WTC11 (cell line): ENCODE data around the gene TERT. TPM values are rescaled to one million over a fixed set of nuclear protein-coding genes. Genes with fewer than 3 reads are reported as not detected.

Experiments
- ATAC-seq: fragments of 200-7000 bp; cut with Tn5 transposase; 2 replicates; pipeline ENCODE4 v1.10.0; 2021; ENCODE audit warnings: mild to moderate bottlenecking, moderate library complexity
- CTCF ChIA-PET: fragments of 300-600 bp; sonication (Branson Sonifier 250); formaldehyde crosslinking; loops from one replicate; lab custom pipeline; 2021; ENCODE audit warnings: antibody characterized with exemption; lab: Charles Lee
- POLR2A ChIA-PET: fragments of 350-600 bp; sonication (Branson Sonifier 250); formaldehyde crosslinking; loops from one replicate; lab custom pipeline; 2021; ENCODE audit warnings: antibody characterized with exemption; lab: Charles Lee
- DNase-seq: peaks from one replicate; pipeline ENCODE4 v3.0.0; 2021; ENCODE audit warnings: low spot score
- H3K27ac Mint-ChIP-seq: 2 replicates; pipeline ENCODE4 v1.8.0; 2021; ENCODE audit warnings: mixed read lengths
- H3K27me3 Mint-ChIP-seq: 2 replicates; pipeline ENCODE4 v1.8.0; 2021; ENCODE audit warnings: low read depth, mild to moderate bottlenecking, moderate library complexity, mixed read lengths
- H3K36me3 Mint-ChIP-seq: 2 replicates; pipeline ENCODE4 v1.8.0; 2021; ENCODE audit warnings: mixed read lengths
- H3K4me1 Mint-ChIP-seq: 2 replicates; pipeline ENCODE4 v1.8.0; 2022; ENCODE audit warnings: mixed read lengths
- H3K4me3 Mint-ChIP-seq: 2 replicates; pipeline ENCODE4 v1.8.0; 2021; ENCODE audit warnings: mild to moderate bottlenecking, moderate library complexity, mixed read lengths
- H3K9me3 Mint-ChIP-seq: 2 replicates; pipeline ENCODE4 v1.8.0; 2021; ENCODE audit warnings: mixed read lengths
- OVOL2 ChIP-seq: fragments of 250-450 bp; sonication (Bioruptor Pico); IDR thresholded peaks from 2 replicates; pipeline ENCODE4 v1.9.0; 2021; ENCODE audit warnings: mild to moderate bottlenecking, borderline replicate concordance
- RELA ChIP-seq: sonication (generic); formaldehyde crosslinking; IDR thresholded peaks from 2 replicates; pipeline ENCODE4 v1.8.1; 2022; ENCODE audit warnings: missing genetic modification reagents, mild to moderate bottlenecking, borderline replicate concordance
- ZNF121 ChIP-seq: sonication (generic); formaldehyde crosslinking; IDR thresholded peaks from 2 replicates; pipeline ENCODE4 v1.8.0; 2023; ENCODE audit warnings: missing genetic modification reagents
- ZNF317 ChIP-seq: sonication (generic); formaldehyde crosslinking; IDR thresholded peaks from 2 replicates; pipeline ENCODE4 v1.8.1; 2023; ENCODE audit warnings: low read depth, mild to moderate bottlenecking, moderate library complexity, missing genetic modification reagents, borderline replicate concordance
- total RNA-seq: library from RNA; stranded (reverse); gene quantifications from 3 replicates; pipeline ENCODE4 v1.2.3, GENCODE V29; 2021
- TF ChIP-seq, protein P1 (sequence below): sonication (generic); formaldehyde crosslinking; IDR thresholded peaks from 2 replicates; pipeline ENCODE4 v1.8.0; 2022; ENCODE audit warnings: missing genetic modification reagents
- TF ChIP-seq, protein P2 (sequence below): sonication (generic); formaldehyde crosslinking; IDR thresholded peaks from 2 replicates; pipeline ENCODE4 v1.8.0; 2023; ENCODE audit warnings: mild to moderate bottlenecking, missing genetic modification reagents
- TF ChIP-seq, protein P3 (sequence below): sonication (generic); formaldehyde crosslinking; IDR thresholded peaks from 2 replicates; pipeline ENCODE4 v1.8.1; 2022; ENCODE audit warnings: missing genetic modification reagents, borderline replicate concordance
- TF ChIP-seq, protein P4 (sequence below): fragments of 200-600 bp; IDR thresholded peaks from 2 replicates; pipeline ENCODE4 v1.8.0; 2022; ENCODE audit warnings: antibody characterized with exemption
- TF ChIP-seq, protein P5 (sequence below): fragments of 250-450 bp; sonication (Bioruptor Pico); IDR thresholded peaks from 2 replicates; pipeline ENCODE4 v1.9.0; 2021; ENCODE audit warnings: moderate library complexity, mild to moderate bottlenecking, inconsistent platforms, borderline replicate concordance
- TF ChIP-seq, protein P6 (sequence below): sonication (generic); formaldehyde crosslinking; IDR thresholded peaks from 2 replicates; pipeline ENCODE4 v1.8.0; 2022; ENCODE audit warnings: mild to moderate bottlenecking, missing genetic modification reagents
- TF ChIP-seq, protein P7 (sequence below): sonication (generic); formaldehyde crosslinking; conservative IDR thresholded peaks from 2 replicates; pipeline ENCODE4 v1.8.1; 2023; ENCODE audit warnings: mild to moderate bottlenecking, low read depth, missing genetic modification reagents, moderate library complexity

Gene TERT
- total RNA-seq, 1 experiment from 2014 or later = 42.9 TPM

DNA sequence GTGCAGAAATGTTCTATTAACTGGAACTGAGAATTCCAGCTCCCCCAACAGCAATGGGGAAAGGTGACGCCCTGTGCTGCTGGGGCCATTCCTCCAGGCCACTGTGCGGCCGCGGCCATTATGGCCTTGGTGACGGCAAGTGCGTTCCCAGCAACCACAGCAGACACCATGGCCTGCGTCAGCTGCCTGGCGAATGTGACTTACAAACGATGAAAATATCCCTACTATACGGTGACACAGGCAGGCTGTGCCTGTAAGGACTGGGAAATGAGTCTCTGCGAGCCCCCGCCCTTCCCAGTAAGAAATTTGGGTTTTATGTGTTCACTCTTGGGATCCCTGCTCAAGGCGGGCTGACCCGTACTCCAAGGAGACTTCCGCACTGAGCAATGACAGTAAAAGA, 29.4 kb upstream of the TERT start:
- H3K4me3 Mint-ChIP-seq = no peak overlapping the region
- peak overlapping the region; percentile 57; the same call in 1 of the 2 replicates for H3K27ac Mint-ChIP-seq
- no peaks in the 10 kb centered on the region for H3K27me3 Mint-ChIP-seq
- POLR2A ChIA-PET = no interaction called here
- peaks cover 9% of the 10 kb centered on the region for H3K9me3 Mint-ChIP-seq
- peaks cover 62% of the 10 kb centered on the region for H3K36me3 Mint-ChIP-seq
- DNase-seq (no peak), ATAC-seq (no peak)
- CTCF ChIA-PET = no interaction called here
- H3K4me1 Mint-ChIP-seq = peaks cover 4% of the 10 kb centered on the region; the same call in 1 of the 2 replicates
- TF ChIP-seq, protein P1, sequence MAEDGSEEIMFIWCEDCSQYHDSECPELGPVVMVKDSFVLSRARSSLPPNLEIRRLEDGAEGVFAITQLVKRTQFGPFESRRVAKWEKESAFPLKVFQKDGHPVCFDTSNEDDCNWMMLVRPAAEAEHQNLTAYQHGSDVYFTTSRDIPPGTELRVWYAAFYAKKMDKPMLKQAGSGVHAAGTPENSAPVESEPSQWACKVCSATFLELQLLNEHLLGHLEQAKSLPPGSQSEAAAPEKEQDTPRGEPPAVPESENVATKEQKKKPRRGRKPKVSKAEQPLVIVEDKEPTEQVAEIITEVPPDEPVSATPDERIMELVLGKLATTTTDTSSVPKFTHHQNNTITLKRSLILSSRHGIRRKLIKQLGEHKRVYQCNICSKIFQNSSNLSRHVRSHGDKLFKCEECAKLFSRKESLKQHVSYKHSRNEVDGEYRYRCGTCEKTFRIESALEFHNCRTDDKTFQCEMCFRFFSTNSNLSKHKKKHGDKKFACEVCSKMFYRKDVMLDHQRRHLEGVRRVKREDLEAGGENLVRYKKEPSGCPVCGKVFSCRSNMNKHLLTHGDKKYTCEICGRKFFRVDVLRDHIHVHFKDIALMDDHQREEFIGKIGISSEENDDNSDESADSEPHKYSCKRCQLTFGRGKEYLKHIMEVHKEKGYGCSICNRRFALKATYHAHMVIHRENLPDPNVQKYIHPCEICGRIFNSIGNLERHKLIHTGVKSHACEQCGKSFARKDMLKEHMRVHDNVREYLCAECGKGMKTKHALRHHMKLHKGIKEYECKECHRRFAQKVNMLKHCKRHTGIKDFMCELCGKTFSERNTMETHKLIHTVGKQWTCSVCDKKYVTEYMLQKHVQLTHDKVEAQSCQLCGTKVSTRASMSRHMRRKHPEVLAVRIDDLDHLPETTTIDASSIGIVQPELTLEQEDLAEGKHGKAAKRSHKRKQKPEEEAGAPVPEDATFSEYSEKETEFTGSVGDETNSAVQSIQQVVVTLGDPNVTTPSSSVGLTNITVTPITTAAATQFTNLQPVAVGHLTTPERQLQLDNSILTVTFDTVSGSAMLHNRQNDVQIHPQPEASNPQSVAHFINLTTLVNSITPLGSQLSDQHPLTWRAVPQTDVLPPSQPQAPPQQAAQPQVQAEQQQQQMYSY = no peak
- TF ChIP-seq, protein P2, sequence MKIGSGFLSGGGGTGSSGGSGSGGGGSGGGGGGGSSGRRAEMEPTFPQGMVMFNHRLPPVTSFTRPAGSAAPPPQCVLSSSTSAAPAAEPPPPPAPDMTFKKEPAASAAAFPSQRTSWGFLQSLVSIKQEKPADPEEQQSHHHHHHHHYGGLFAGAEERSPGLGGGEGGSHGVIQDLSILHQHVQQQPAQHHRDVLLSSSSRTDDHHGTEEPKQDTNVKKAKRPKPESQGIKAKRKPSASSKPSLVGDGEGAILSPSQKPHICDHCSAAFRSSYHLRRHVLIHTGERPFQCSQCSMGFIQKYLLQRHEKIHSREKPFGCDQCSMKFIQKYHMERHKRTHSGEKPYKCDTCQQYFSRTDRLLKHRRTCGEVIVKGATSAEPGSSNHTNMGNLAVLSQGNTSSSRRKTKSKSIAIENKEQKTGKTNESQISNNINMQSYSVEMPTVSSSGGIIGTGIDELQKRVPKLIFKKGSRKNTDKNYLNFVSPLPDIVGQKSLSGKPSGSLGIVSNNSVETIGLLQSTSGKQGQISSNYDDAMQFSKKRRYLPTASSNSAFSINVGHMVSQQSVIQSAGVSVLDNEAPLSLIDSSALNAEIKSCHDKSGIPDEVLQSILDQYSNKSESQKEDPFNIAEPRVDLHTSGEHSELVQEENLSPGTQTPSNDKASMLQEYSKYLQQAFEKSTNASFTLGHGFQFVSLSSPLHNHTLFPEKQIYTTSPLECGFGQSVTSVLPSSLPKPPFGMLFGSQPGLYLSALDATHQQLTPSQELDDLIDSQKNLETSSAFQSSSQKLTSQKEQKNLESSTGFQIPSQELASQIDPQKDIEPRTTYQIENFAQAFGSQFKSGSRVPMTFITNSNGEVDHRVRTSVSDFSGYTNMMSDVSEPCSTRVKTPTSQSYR = no peak
- TF ChIP-seq, protein P3, sequence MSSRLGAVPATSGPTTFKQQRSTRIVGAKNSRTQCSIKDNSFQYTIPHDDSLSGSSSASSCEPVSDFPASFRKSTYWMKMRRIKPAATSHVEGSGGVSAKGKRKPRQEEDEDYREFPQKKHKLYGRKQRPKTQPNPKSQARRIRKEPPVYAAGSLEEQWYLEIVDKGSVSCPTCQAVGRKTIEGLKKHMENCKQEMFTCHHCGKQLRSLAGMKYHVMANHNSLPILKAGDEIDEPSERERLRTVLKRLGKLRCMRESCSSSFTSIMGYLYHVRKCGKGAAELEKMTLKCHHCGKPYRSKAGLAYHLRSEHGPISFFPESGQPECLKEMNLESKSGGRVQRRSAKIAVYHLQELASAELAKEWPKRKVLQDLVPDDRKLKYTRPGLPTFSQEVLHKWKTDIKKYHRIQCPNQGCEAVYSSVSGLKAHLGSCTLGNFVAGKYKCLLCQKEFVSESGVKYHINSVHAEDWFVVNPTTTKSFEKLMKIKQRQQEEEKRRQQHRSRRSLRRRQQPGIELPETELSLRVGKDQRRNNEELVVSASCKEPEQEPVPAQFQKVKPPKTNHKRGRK (CRISPR knock-in tag) = no peak
- TF ChIP-seq ZNF121 (CRISPR knock-in tag) = no peak

DNA sequence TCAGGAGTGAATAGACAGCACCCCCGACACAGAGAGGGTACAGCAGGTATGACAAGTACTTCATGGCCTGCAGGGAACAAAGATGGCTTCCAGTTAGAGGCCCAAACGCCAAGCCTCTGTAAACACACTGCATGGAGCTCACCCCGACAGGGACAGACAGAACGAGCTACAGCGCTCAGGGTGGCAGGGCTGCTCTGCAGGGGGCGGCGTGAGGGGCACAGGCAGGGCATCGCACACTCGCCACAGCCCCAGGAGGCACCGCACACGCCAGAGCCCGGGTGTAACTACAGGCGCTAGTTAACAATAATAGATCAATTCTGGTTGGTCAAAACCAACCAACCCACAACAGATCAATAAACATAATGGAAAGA, 28.9 kb upstream of the TERT start:
- CTCF ChIA-PET = no interaction called here
- DNase-seq (no peak), ATAC-seq (no peak)
- TF ChIP-seq RELA (CRISPR knock-in tag) = no peak
- no peak for TF ChIP-seq ZNF317 (CRISPR knock-in tag)
- TF ChIP-seq, protein P4, sequence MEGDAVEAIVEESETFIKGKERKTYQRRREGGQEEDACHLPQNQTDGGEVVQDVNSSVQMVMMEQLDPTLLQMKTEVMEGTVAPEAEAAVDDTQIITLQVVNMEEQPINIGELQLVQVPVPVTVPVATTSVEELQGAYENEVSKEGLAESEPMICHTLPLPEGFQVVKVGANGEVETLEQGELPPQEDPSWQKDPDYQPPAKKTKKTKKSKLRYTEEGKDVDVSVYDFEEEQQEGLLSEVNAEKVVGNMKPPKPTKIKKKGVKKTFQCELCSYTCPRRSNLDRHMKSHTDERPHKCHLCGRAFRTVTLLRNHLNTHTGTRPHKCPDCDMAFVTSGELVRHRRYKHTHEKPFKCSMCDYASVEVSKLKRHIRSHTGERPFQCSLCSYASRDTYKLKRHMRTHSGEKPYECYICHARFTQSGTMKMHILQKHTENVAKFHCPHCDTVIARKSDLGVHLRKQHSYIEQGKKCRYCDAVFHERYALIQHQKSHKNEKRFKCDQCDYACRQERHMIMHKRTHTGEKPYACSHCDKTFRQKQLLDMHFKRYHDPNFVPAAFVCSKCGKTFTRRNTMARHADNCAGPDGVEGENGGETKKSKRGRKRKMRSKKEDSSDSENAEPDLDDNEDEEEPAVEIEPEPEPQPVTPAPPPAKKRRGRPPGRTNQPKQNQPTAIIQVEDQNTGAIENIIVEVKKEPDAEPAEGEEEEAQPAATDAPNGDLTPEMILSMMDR = no peak
- no peak for TF ChIP-seq OVOL2 (CRISPR knock-in tag)
- peaks cover 58% of the 10 kb centered on the region for H3K36me3 Mint-ChIP-seq
- POLR2A ChIA-PET = no interaction called here
- peaks cover 4% of the 10 kb centered on the region; the same call in 1 of the 2 replicates for H3K4me1 Mint-ChIP-seq
- H3K9me3 Mint-ChIP-seq = peaks cover 7% of the 10 kb centered on the region
- H3K4me3 Mint-ChIP-seq = no peak overlapping the region
- H3K27me3 Mint-ChIP-seq = no peaks in the 10 kb centered on the region
- no peak overlapping the region for H3K27ac Mint-ChIP-seq

DNA sequence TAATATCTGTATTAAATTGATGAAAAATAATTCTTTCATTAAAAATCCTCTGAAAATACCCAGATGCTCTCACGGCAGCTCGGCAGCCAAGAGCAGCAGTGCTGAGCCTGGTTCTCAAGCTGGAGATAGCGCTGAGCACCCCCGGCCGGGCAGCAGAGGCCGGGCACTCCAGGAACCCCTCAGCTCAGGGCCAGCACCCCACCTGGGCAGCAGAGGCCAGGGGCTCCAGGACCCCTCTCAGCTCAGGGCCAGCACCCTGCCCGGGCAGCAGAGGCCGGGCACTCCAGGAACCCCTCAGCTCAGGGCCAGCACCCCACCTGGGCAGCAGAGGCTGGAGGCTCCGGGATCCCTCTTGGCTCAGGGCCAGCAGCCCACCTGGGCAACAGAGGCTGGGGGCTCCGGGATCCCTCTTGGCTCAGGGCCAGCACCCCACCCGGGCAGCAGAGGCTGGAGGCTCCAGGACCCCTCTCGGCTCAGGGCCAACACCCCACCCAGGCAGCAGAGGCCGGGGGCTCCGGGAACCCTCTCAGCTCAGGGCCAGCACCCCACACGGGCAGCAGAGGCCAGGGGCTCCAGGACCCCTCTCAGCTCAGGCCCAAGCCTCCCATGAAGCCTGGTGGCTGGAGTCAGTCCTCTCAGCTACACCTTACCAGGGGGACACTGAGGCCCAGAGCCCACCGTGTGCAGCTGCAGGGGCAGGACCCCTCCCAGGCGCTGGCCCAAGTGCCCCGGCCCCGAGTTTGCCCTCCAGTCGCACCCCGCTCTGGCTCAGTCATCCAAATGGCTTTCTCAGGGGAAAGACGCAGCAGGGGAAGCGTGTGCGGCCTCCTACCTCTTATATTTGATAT, 28.3 kb upstream of the TERT start:
- CTCF ChIA-PET = no interaction called here
- ATAC-seq (no peak), DNase-seq (no peak)
- no peaks in the 10 kb centered on the region for H3K27me3 Mint-ChIP-seq
- H3K9me3 Mint-ChIP-seq = peaks cover 1% of the 10 kb centered on the region
- peaks cover 56% of the 10 kb centered on the region for H3K36me3 Mint-ChIP-seq
- POLR2A ChIA-PET = no interaction called here
- no peak overlapping the region for H3K27ac Mint-ChIP-seq
- no peak overlapping the region for H3K4me3 Mint-ChIP-seq
- H3K4me1 Mint-ChIP-seq = no peaks in the 10 kb centered on the region
- TF ChIP-seq, protein P5, sequence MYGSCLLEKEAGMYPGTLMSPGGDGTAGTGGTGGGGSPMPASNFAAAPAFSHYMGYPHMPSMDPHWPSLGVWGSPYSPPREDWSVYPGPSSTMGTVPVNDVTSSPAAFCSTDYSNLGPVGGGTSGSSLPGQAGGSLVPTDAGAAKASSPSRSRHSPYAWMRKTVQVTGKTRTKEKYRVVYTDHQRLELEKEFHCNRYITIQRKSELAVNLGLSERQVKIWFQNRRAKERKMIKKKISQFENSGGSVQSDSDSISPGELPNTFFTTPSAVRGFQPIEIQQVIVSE = no peak
- TF ChIP-seq, protein P6, sequence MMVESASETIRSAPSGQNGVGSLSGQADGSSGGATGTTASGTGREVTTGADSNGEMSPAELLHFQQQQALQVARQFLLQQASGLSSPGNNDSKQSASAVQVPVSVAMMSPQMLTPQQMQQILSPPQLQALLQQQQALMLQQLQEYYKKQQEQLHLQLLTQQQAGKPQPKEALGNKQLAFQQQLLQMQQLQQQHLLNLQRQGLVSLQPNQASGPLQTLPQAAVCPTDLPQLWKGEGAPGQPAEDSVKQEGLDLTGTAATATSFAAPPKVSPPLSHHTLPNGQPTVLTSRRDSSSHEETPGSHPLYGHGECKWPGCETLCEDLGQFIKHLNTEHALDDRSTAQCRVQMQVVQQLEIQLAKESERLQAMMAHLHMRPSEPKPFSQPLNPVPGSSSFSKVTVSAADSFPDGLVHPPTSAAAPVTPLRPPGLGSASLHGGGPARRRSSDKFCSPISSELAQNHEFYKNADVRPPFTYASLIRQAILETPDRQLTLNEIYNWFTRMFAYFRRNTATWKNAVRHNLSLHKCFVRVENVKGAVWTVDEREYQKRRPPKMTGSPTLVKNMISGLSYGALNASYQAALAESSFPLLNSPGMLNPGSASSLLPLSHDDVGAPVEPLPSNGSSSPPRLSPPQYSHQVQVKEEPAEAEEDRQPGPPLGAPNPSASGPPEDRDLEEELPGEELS (CRISPR knock-in tag) = no peak
- TF ChIP-seq OVOL2 (CRISPR knock-in tag) = no peak
- TF ChIP-seq, protein P7, sequence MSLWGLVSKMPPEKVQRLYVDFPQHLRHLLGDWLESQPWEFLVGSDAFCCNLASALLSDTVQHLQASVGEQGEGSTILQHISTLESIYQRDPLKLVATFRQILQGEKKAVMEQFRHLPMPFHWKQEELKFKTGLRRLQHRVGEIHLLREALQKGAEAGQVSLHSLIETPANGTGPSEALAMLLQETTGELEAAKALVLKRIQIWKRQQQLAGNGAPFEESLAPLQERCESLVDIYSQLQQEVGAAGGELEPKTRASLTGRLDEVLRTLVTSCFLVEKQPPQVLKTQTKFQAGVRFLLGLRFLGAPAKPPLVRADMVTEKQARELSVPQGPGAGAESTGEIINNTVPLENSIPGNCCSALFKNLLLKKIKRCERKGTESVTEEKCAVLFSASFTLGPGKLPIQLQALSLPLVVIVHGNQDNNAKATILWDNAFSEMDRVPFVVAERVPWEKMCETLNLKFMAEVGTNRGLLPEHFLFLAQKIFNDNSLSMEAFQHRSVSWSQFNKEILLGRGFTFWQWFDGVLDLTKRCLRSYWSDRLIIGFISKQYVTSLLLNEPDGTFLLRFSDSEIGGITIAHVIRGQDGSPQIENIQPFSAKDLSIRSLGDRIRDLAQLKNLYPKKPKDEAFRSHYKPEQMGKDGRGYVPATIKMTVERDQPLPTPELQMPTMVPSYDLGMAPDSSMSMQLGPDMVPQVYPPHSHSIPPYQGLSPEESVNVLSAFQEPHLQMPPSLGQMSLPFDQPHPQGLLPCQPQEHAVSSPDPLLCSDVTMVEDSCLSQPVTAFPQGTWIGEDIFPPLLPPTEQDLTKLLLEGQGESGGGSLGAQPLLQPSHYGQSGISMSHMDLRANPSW (CRISPR knock-in tag) = no peak
